PFSK-1 (cell line): ENCODE data around the gene RYR2.

Experiments used
- FOXP2 ChIP-seq: optimal IDR thresholded peaks from 2 replicates; pipeline ENCODE3; 2011; ENCODE audit warnings: borderline replicate concordance, control low read depth, inconsistent platforms; ENCODE audit not compliant: insufficient read depth; ENCODE audit errors: extremely low read length, extremely low read depth
- POLR2AphosphoS5 ChIP-seq: IDR thresholded peaks from 2 replicates; pipeline ENCODE4 v1.6.1; 2012; ENCODE audit warnings: low read depth, mild to moderate bottlenecking, control low read depth, low read length, moderate library complexity
- REST ChIP-seq, 2 experiments: IDR thresholded peaks; 2 replicates each; pipeline versions ENCODE4 v1.6.1 to v1.8.0; 2011 to 2012; ENCODE audit warnings: low read depth in 2 of 2, low read length in 2 of 2, control low read depth in 1 of 2, inconsistent platforms in 1 of 2, mild to moderate bottlenecking in 1 of 2, moderate library complexity in 1 of 2; ENCODE audit not compliant: insufficient read depth in 1 of 2
- SIN3A ChIP-seq: IDR thresholded peaks from 2 replicates; pipeline ENCODE4 v1.6.1; 2012; ENCODE audit warnings: mild to moderate bottlenecking, low read length, moderate library complexity, borderline replicate concordance; ENCODE audit not compliant: insufficient read depth
- TAF1 ChIP-seq: IDR thresholded peaks from 2 replicates; pipeline ENCODE4 v1.6.1; 2012; ENCODE audit warnings: low read length, control low read depth, borderline replicate concordance; ENCODE audit not compliant: insufficient read depth

The RYR2 gene

GRCh38 chr1:237180256-237180655 is 138.3 kb downstream of the RYR2 start:
- TF ChIP-seq FOXP2 (no peak), REST (IDR thresholded peaks at IDR 0.05; ENCODE audit: insufficient read depth in 1 of 2, low read depth in 2 of 2, low read length in 2 of 2) (no peak), POLR2AphosphoS5 (no peak), TAF1 (no peak), SIN3A (no peak)

GRCh38 chr1:237181743-237182317 is 139.8 kb downstream of the RYR2 start:
- no peak for TF ChIP-seq TAF1
- TF ChIP-seq POLR2AphosphoS5: no peak
- TF ChIP-seq REST (IDR thresholded peaks at IDR 0.05; ENCODE audit: insufficient read depth in 1 of 2, low read depth in 2 of 2, low read length in 2 of 2): no peak
- TF ChIP-seq FOXP2: no peak
- no peak for TF ChIP-seq SIN3A

- TF ChIP-seq SIN3A (no peak), REST (IDR thresholded peaks at IDR 0.05; ENCODE audit: insufficient read depth in 1 of 2, low read depth in 2 of 2, low read length in 2 of 2) (no peak), FOXP2 (no peak), POLR2AphosphoS5 (no peak), TAF1 (no peak)
Observed at GRCh38 chr1:237183963-237184540, 142.1 kb downstream of the RYR2 start.

DNA sequence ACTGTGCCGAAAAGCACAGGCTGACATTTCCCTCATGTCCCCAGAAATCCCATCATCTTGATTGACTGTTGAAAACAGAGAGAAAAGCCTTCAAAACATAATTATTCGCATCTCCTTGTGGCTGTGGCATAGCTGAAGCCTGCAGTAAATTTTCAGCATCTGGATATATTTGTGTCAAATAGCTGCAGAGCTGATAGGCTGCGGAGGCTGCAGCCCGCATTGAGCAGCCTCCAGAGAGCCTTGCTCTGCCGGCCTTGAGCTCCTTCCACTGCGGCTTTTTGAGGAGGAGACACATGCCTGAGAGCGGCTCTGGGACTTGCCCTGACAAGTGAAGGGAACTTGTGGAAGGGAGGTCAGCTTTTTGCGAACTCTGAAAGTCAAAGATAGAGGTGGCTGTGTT is 144.7 kb downstream of the RYR2 start:
- no peak for TF ChIP-seq FOXP2
- no peak for TF ChIP-seq POLR2AphosphoS5

- TF ChIP-seq REST (IDR thresholded peaks at IDR 0.05; ENCODE audit: insufficient read depth in 1 of 2, low read depth in 2 of 2, low read length in 2 of 2): no peak
- TF ChIP-seq POLR2AphosphoS5: no peak
- TF ChIP-seq TAF1: no peak
- TF ChIP-seq SIN3A: no peak
- TF ChIP-seq FOXP2: no peak
Observed at GRCh38 chr1:237187842-237188241, 145.9 kb downstream of the RYR2 start.
